Testis (tissue), 3 donors: ENCODE measurements around the gene KAT6B. TPM values are rescaled to one million over a fixed set of nuclear protein-coding genes. Genes with fewer than 3 reads are reported as not detected.

Experiments used
- DNase-seq: peaks from one replicate; pipeline ENCODE4 v3.0.0-alpha.2; 2019
- H3K27ac ChIP-seq, 2 donors: fragments of 200-600 bp; sonication (generic); one replicate each; pipeline ENCODE4 v1.5.1; 2019
- H3K27me3 ChIP-seq: fragments of 200-600 bp; sonication (generic); one replicate; pipeline ENCODE4 v1.5.1; 2019
- H3K36me3 ChIP-seq: fragments of 200-600 bp; sonication (generic); one replicate; pipeline ENCODE4 v1.5.1; 2017; ENCODE audit warnings: low read depth; ENCODE audit errors: missing control alignments
- H3K4me1 ChIP-seq: fragments of 200-600 bp; sonication (generic); one replicate; pipeline ENCODE4 v1.5.1; 2019
- H3K4me3 ChIP-seq, 2 donors: fragments of 200-600 bp; sonication (generic); one replicate each; pipeline ENCODE4 v1.5.1; 2017 to 2019
- H3K9me3 ChIP-seq: fragments of 200-600 bp; sonication (generic); one replicate; pipeline ENCODE4 v1.5.1; 2017
- POLR2A ChIP-seq: fragments of 450-650 bp; IDR thresholded peaks from one replicate; pipeline ENCODE4 v1.6.1; 2017; ENCODE audit warnings: antibody characterized with exemption, mild to moderate bottlenecking, moderate library complexity
- WGBS, 2 donors: methylation state at CpG; one replicate each; pipeline ENCODE4 v1.1.5; 2018; 5-methylcytosine and 5-hydroxymethylcytosine counted together
- intact Hi-C: fragments of 100-400 bp; cut with DNase I; formaldehyde crosslinking; loops from one replicate; pipeline ENCODE4 v1.15.1; 2023; ENCODE audit warnings: low total_unique reads
- polyA plus RNA-seq: library from polyadenylated mRNA; stranded (reverse); fragments of 350-450 nt; fragmentation: Illumina TruSeq; extraction: RNeasy Lipid Tissue Mini Kit (QIAGEN cat#74804); gene quantifications from one replicate; pipeline ENCODE4 v1.2.3, GENCODE V29; 2014; ENCODE audit warnings: low read depth, low replicate concordance; ENCODE audit not compliant: insufficient read depth
- total RNA-seq, 2 donors: library from RNA; depleted of rRNA; stranded (reverse); fragments of >200 nt; gene quantifications; one replicate each; pipeline ENCODE4 v1.2.3, GENCODE V29; 2016
- TF ChIP-seq, protein P1 (sequence below), 3 experiments: fragments of 450-650 bp in 2 of 3; fragments of 200-600 bp in 1 of 3; sonication (generic) in 1 of 3; IDR thresholded peaks; one replicate each; pipeline ENCODE4 v1.5.1; 2016 to 2019; ENCODE audit warnings: antibody characterized with exemption in 3 of 3, mild to moderate bottlenecking in 2 of 3, moderate library complexity in 1 of 3

Gene KAT6B
- total and polyA plus RNA-seq, 3 donors from 2014 or later: 23.9 to 109 (median 106) TPM

DNA sequence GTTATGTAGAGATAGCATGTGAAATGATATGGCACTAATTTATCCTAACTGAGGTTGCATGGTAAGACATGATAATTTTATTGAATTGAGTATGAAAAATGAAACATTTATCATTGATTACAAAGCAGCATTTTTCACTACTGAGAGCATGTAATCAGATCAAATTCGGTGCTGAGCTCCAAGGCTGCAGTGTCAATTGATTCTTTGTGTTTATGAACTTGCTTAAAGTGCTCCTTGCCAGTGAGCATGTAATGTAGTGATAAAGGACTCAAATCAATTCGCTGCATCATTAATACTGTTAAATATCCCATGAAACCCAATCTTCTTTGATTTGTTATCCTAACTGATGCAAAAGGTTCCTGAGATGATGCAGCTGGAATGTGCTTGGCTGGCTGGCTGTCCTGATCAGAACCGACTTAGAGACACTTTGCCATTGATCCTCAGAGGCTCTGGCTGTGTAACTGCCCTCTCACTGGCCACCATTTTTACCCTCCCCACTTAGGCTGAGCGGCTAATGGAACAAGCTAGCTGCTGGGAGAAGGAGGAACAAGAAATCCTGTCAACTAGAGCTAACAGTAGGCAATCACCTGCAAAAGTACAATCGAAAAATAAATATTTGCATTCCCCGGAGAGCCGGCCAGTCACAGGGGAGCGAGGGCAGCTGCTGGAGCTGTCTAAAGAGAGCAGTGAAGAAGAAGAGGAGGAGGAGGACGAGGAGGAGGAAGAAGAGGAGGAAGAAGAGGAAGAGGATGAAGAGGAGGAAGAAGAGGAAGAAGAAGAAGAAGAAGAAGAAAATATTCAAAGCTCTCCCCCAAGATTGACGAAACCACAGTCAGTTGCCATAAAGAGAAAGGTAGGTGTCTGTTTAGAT is 195.2 kb downstream of the KAT6B start:
- intact Hi-C loops: no loop called here
- WGBS, 2 donors: 75 to 81% methylated on average over 10 of the region's 10 CpGs
- Histone ChIP-seq H3K9me3 (no peaks in the 10 kb centered on the region), H3K27me3 (no peaks in the 10 kb centered on the region), H3K4me3 (no peak overlapping the region), H3K4me1 (peaks cover 12% of the 10 kb centered on the region), H3K27ac (no peak overlapping the region), H3K36me3 (no peaks in the 10 kb centered on the region)
- no peak for DNase-seq
- TF ChIP-seq POLR2A: no peak
- TF ChIP-seq, protein P1, sequence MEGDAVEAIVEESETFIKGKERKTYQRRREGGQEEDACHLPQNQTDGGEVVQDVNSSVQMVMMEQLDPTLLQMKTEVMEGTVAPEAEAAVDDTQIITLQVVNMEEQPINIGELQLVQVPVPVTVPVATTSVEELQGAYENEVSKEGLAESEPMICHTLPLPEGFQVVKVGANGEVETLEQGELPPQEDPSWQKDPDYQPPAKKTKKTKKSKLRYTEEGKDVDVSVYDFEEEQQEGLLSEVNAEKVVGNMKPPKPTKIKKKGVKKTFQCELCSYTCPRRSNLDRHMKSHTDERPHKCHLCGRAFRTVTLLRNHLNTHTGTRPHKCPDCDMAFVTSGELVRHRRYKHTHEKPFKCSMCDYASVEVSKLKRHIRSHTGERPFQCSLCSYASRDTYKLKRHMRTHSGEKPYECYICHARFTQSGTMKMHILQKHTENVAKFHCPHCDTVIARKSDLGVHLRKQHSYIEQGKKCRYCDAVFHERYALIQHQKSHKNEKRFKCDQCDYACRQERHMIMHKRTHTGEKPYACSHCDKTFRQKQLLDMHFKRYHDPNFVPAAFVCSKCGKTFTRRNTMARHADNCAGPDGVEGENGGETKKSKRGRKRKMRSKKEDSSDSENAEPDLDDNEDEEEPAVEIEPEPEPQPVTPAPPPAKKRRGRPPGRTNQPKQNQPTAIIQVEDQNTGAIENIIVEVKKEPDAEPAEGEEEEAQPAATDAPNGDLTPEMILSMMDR (IDR thresholded peaks at IDR 0.05): no peak

DNA sequence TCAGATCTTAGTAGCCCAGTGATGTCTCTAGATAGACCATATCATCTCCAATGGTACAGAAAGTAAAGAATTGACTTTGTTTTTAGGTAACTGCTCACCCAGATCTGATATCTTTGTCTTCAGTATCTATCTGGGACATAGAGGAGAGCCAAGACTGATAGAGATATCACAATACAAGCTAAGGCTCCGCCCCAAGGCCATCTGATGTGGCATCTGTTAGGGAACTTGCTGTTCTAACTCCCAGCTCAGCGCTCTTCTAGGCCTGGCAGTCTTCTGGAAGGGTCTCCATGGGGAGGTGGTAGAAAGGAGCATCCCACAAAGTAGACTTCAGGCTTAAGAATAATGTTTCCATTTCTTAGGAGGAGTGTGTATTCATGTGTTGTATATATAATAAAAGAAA is 196.7 kb downstream of the KAT6B start:
- H3K27me3 ChIP-seq: no peaks in the 10 kb centered on the region
- DNase-seq: no peak
- H3K9me3 ChIP-seq: no peaks in the 10 kb centered on the region
- no peak overlapping the region for H3K4me3 ChIP-seq
- no peaks in the 10 kb centered on the region for H3K36me3 ChIP-seq
- H3K27ac ChIP-seq: peak overlapping the region; percentile 33 to 46
- 62 to 88% methylated on average over 2 of the region's 2 CpGs for WGBS, 2 donors
- H3K4me1 ChIP-seq: peaks cover 12% of the 10 kb centered on the region
- TF ChIP-seq POLR2A: no peak
- TF ChIP-seq, protein P1 (IDR thresholded peaks at IDR 0.05): no peak
- intact Hi-C loops: no loop called here

DNA sequence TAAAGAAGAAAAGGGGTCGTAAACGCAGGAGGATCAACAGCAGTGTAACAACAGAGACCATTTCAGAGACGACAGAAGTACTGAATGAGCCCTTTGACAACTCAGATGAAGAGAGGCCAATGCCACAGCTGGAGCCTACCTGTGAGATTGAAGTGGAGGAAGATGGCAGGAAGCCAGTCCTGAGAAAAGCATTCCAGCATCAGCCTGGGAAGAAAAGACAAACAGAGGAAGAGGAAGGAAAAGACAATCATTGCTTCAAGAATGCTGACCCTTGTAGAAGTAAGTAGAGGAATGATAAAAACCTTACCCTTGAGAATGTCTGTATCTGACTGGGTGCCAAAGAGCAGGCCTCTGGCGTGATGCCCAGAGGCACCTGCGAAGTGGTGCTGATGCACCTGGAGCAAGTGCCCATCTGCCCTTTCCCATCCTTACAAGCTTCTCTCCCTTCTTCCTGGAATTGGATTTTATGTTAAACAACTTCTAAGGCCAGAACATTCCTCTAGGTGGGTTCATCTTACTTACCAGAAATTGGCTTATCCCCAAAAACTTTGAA is 198.6 kb downstream of the KAT6B start:
- Histone ChIP-seq H3K36me3 (no peaks in the 10 kb centered on the region), H3K4me1 (peaks cover 12% of the 10 kb centered on the region), H3K4me3 (no peak overlapping the region), H3K9me3 (no peaks in the 10 kb centered on the region), H3K27ac (peak overlapping the region in 1 of 2 donors; percentile 33), H3K27me3 (no peaks in the 10 kb centered on the region)
- no peak for DNase-seq
- TF ChIP-seq, protein P1 (IDR thresholded peaks at IDR 0.05): no peak
- no peak for TF ChIP-seq POLR2A
- 67 to 83% methylated on average over 5 of the region's 5 CpGs for WGBS, 2 donors
- intact Hi-C loops: no loop called here

DNA sequence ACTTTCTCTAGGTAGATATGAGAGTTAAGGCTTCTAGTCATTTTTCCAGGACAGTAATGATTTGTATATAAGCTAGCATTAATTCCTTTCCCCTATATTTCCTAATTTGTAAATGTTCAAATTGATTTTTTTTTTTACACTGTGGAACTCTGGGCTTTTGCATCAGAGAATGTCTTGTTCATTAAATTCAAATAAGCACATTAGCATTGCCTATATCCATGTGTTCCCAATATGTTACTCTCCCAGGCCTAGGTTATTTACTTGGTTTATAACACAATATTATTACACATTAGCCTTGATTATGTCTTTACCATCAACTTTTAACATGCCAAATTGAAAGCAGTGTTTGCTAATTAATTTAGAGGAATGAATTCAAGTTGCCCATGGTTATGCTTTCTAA is 201.6 kb downstream of the KAT6B start:
- intact Hi-C loops: no loop called here
- H3K4me3 ChIP-seq: no peak overlapping the region
- H3K9me3 ChIP-seq: no peaks in the 10 kb centered on the region
- TF ChIP-seq POLR2A: no peak
- TF ChIP-seq, protein P1 (IDR thresholded peaks at IDR 0.05): no peak
- H3K27me3 ChIP-seq: no peaks in the 10 kb centered on the region
- H3K4me1 ChIP-seq: peaks cover under 1% of the 10 kb centered on the region
- H3K27ac ChIP-seq: no peak overlapping the region
- no peak for DNase-seq
- H3K36me3 ChIP-seq: no peaks in the 10 kb centered on the region
